GM12891 (cell line): Measurements from ENCODE around the gene SMIM35.

ENCODE experiments used
- POLR2A ChIP-seq: IDR thresholded peaks from 2 replicates; pipeline ENCODE4 v1.6.1; 2011; ENCODE audit warnings: low read depth, low read length, control low read depth
- POLR2AphosphoS5 ChIP-seq: IDR thresholded peaks from 2 replicates; pipeline ENCODE4 v1.6.1; 2011; ENCODE audit warnings: low read depth, low read length, control low read depth
- SPI1 ChIP-seq: IDR thresholded peaks from 2 replicates; pipeline ENCODE4 v1.6.1; 2011; ENCODE audit warnings: low read depth, low read length, control low read depth

GRCh38 chr11:118033443-118033842 is 53.3 kb downstream of the SMIM35 start:
- TF ChIP-seq POLR2AphosphoS5, result no peak
- no peak for TF ChIP-seq POLR2A
- TF ChIP-seq SPI1, result no peak
